ENCODE results near the gene B4GALT2.
A peak's percentile ranks its signal among the peaks of the same experiment; 100 is the strongest.

Gene B4GALT2, protein sequence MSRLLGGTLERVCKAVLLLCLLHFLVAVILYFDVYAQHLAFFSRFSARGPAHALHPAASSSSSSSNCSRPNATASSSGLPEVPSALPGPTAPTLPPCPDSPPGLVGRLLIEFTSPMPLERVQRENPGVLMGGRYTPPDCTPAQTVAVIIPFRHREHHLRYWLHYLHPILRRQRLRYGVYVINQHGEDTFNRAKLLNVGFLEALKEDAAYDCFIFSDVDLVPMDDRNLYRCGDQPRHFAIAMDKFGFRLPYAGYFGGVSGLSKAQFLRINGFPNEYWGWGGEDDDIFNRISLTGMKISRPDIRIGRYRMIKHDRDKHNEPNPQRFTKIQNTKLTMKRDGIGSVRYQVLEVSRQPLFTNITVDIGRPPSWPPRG
- 0.94 reads per million for total RNA-seq

DNA sequence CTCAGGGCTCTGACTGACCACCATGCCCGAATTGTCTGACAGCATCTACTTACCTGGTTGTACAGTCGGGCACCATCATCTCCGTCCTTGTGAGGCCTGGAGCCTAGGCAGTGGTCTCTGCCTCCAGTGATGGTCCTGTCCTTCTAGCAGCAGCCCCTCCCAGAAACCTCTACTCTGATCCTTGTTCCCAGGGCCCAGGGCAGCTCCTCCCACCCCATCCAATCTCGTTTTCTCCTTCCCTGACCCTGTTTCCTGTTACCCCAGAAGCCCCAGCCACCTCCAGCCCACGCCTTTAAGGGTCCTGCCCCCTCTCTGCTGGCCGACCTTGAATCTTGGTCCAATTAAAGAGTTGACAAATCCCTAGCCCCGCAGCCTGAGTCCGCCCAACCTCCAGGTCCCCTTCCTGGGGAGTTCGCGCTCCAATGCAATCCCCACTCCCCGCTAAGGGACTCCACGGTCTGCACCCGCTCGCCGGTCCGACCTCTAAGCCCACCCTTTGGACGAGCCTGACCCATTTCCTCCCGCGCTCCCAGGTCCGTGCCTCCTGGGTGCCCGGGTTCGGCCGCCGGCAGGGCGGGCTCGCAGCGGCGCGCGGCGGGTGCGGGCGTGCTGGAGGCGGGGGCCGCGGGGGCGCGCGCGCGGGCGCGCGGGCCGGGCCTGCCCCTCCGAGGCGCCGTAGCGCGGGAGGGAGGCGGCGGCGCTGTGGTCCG is at the start of gene B4GALT2:
TSS of gene B4GALT2 (plus strand) at position 660 of the 710 bp plus-strand sequence. CDS start 1,951 bp downstream, outside the sequence.
- no peak for DNase-seq

DNA sequence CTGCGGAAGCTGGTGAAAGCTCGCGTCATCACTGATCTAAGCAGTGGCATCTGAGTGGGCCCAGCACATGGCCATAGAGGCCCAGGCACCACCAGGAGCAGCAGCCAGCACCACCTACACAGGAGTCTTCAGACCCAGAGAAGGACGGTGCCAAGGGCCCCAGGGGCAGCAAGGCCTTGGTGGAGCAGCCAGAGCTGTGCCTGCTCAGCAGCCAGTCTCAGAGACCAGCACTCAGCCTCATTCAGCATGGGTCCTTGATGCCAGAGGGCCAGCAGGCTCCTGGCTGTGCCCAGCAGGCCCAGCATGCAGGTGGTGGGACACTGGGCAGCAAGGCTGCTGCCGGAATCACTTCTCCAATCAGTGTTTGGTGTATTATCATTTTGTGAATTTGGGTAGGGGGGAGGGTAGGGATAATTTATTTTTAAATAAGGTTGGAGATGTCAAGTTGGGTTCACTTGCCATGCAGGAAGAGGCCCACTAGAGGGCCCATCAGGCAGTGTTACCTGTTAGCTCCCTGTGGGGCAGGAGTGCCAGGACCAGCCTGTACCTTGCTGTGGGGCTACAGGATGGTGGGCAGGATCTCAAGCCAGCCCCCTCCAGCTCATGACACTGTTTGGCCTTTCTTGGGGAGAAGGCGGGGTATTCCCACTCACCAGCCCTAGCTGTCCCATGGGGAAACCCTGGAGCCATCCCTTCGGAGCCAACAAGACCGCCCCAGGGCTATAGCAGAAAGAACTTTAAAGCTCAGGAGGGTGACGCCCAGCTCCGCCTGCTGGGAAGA is 48.7 kb upstream of the B4GALT2 start:
- DNase-seq, result no peak

DNA sequence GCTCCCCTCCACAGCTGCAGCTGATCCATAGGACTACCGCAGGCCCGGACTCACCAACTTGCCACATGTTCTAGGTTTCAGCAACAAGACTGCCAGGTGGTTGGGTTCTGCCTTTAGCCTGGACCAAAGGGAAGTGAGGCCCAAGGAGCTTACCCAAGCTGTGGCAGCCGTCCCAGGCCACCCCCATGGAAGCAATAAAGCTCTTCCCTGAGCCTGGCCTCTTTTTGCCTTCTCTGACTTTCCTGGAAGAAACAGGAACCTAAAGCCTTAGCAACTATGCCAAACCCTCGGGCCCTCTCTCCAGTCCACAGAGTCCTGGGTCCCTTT is 48.1 kb upstream of the B4GALT2 start:
- DNase-seq, result no peak

DNA sequence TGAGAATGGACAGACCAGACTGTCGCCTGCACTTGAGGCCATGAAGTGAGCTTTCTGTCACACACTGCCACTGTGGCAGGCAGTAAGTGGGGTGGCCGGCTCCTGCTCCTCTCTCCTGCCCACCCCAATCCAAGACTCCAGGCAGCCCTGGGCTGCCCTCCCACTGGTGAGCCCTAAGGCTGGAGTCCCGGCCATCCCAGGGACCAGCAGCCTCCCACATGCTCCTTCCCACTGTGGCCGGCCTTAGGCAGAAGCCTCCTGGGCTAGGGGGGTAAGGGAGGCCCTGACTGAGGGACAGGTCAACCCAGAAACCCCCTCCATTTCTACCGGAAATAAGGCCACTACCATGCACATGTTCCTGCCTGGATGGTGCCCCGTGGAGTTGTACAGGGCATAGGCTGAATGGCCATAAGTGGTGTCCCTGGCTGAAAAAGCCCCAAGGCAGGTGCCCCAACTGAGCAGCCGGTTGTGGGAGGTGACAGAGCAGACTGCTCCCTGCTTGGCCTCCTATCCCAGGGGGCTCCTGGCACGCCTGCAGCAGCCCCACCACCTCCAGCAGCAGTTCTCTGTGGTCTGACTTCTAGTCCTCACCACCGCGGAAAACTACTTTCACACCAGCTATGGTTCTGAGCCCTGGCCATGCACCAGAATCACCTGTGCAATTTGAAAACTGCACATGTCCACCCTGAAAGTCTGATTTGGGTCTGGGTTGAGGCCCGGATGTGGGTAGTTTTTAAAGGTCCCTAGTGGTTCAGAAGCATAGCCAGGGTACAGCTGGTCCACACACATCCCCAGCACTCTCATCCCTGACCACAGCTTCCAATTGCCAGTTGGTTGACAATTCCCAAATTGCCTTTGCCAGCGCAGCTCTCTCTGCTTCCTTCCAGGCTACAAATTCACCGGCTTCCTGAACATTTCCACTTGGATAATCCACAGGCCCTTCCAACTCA is 47.0 kb upstream of the B4GALT2 start:
- DNase-seq, result no peak

- DNase-seq, result no peak
Observed at GRCh38 chr1:43932786-43933385, 46.1 kb upstream of the B4GALT2 start.

DNA sequence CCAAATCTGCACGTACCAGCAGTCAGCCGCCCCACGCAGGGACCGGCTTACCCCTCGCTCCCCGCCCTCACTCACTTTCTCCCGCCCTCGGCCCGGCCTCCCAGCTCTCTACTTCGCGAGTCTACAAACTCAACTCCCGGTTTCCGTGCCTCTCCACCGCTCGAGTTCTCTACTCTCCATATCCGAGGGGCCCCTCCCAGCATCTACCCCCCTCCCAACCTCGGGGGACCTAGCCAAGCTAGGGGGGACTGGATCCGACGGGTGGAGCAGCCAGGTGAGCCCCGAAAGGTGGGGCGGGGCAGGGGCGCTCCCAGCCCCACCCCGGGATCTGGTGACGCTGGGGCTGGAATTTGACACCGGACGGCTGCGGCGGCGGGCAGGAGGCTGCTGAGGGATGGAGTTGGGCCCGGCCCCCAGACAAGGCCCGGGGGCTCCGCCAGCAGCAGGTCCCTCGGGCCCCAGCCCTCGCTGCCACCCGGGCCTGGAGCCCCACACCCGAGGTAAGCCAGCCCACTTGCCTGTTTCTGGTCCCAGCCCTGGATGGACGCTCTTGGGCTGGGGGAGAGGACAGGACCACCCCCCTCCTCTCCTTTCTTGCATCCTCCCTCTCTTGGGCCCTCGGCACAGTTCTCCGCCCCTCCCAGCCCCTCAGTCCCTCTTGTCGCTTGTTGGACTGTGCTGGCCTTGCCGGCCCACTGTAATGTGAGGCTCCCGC is 45.5 kb upstream of the B4GALT2 start, which contains the start of gene ARTN:
TSS of gene ARTN (plus strand) at position 416 of the 715 bp plus-strand sequence. CDS start 1,856 bp downstream, outside the sequence.
- no peak for DNase-seq

DNA sequence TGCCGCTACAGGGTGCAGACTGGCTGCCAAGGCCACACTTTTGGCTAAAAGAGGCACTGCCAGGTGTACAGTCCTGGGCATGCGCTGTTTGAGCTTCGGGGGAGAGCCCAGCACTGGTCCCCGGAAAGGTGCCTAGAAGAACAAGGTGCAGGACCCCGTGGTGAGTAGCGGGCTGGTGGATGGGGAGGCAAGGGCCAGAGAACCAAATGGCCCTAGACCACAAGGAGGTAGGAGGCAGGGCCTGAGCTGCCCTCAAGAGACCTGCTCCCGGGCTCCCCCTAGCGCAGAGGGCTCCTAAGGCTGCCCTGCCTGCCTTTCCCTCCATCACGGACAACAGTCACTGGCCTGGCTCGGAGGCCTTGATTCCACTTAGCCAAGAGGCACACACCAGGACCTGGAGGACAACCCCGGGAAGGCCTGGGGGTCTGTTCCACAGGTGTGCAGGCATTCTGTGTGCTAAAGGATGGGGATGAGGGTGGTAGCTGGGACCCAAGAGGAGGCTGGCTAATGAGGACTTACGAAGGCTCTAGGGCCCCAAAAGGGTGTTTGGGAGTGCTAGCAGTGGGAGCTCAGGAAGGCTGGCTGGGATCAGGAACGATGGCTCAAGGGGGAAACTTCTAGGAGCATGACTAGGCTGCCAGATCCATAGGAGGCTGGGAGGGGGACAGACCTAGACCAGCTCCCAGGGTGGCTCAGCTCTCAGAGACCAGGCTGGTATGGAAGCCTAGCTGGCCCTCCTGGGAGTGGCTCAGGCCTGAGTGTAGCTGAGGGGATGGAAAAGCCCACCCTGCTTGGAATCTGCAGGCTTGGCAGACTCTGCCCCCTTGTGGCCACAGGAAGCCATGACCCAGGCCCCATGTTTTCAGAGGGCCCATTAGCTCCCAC is 44.7 kb upstream of the B4GALT2 start:
- peak; percentile 35 for DNase-seq

DNA sequence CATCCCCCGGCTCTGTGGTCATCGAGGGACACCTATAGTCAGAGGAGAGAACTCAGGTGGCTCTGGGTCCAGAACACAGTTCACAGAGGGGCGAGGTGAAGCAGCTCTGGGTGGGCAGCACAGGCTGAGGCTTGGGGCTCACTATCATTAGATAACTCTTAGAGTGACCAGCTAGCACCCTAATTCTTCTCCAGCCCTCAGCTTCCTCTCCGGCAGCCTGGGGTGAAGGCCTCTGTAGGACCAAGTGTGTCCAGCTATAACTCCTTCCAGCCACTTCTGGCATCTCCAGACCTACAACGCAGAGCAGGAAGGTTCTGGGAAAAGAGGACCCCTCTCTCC is 44.1 kb upstream of the B4GALT2 start:
- DNase-seq, result no peak

- DNase-seq, result no peak
Observed at GRCh38 chr1:43935711-43936427, 43.1 kb upstream of the B4GALT2 start.

DNA sequence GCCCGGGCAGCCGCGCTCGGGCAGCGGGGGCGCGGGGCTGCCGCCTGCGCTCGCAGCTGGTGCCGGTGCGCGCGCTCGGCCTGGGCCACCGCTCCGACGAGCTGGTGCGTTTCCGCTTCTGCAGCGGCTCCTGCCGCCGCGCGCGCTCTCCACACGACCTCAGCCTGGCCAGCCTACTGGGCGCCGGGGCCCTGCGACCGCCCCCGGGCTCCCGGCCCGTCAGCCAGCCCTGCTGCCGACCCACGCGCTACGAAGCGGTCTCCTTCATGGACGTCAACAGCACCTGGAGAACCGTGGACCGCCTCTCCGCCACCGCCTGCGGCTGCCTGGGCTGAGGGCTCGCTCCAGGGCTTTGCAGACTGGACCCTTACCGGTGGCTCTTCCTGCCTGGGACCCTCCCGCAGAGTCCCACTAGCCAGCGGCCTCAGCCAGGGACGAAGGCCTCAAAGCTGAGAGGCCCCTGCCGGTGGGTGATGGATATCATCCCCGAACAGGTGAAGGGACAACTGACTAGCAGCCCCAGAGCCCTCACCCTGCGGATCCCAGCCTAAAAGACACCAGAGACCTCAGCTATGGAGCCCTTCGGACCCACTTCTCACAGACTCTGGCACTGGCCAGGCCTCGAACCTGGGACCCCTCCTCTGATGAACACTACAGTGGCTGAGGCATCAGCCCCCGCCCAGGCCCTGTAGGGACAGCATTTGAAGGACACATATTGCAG is 42.4 kb upstream of the B4GALT2 start:
- DNase-seq, result no peak

- no peak for DNase-seq
Observed at GRCh38 chr1:43937179-43937865, 41.7 kb upstream of the B4GALT2 start.

- no peak for DNase-seq
Observed at GRCh38 chr1:43938383-43938782, 40.6 kb upstream of the B4GALT2 start.

DNA sequence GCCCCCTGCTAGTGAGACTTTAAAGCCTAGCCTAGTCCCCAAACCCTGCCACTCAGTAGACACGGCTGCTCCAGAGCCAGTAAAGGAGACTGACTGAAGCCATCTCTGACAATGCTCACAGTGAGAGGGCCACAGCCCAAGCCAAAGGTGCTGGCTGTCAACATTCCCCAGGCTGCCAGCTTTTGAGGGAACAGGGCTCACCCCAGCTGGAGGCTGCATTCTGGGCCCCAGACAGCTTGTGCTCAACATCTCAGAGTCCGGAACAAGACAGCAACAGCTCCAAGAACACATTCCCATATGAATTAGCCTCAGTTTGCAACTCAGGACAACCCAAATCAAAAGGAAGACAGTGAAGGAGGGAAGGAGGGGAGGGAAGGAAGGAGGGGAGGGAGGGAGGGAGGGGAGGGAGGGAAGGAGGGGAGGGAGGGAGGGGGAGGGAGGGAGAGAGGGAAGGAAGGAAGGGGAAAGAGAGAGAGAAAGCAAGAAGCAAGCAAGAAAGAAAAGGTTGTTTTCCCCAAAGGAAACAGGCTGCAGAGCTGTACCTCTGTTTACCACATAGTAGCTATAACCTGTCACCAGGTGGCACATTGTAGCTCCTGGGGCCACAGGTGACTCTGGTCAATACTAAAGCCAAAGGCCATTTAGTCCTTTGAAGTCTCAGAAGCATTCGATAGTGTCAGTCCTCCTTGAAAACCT is 40.0 kb upstream of the B4GALT2 start:
- DNase-seq, result no peak

DNA sequence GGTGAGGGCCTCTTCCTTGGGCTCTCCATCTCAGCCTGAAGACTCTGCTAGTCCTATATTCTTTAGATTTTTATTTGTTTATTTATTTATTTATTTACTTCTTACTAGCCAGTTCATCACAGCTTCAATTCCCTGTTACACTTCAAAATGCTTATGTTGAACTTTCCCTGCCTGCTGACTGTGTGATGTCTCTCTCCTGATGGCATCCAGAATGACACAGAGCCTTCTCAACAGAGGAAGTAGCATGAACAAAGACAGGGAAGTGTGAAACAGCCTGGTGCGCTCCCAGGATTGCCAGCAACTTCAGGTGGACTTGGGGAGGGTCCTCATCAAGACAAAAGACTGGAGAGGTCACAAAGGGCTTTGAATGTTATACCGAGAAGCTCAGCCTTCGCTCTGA is 36.6 kb upstream of the B4GALT2 start:
- no peak for DNase-seq

DNA sequence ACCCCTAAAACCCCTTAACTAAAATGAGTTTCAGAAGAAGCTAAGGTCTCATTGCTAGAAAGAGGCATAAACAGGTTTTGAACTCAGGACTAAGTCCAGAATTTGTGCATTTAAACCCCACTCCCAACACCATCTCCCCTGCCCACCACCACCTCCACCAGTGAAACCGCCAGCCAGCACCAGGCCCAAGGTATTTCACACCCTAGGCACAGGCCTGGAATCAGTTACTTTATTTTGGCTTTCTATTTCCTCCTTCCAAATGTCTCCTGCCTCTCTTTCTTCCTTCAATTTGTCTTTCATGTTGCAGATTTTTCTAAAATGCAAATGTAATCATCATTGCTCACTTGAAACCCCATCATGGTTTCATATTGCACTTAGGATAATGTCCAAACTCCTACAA is 34.1 kb upstream of the B4GALT2 start:
- DNase-seq, result no peak

- DNase-seq, result no peak
Observed at GRCh38 chr1:43945674-43946235, 33.3 kb upstream of the B4GALT2 start.

All from effector CD4-positive, alpha-beta T cell (primary cell).